ENCODE data around the gene ELOVL6. TPM values are rescaled to one million over a fixed set of nuclear protein-coding genes. Genes with fewer than 3 reads are reported as not detected.
A peak's percentile ranks its signal among the peaks of the same experiment; 100 is the strongest.

Gene ELOVL6
- total RNA-seq, 1 experiment from 2014 or later = 25.3 TPM

GRCh38 chr4:110208419-110208818 is 10.0 kb upstream of the ELOVL6 start:
- no peaks in the 10 kb centered on the region for H4K20me1 ChIP-seq (ENCODE audit: insufficient read depth)
- peaks cover 12% of the 10 kb centered on the region; the same call in 1 of the 2 replicates for H3K4me1 ChIP-seq (replicated peaks; ENCODE audit: insufficient read depth)
- H3K79me2 ChIP-seq (ENCODE audit: low read depth) = no peaks in the 10 kb centered on the region
- H2AFZ ChIP-seq = no peak overlapping the region
- H3K9me3 ChIP-seq (ENCODE audit: insufficient read depth, low read depth) = no peaks in the 10 kb centered on the region
- TF ChIP-seq EZH2 (IDR thresholded peaks at IDR 0.05; ENCODE audit: low read depth) = no peak
- no peak for TF ChIP-seq CTCF (conservative IDR thresholded peaks at IDR 0.05)
- DNase-seq = peak in 1 of 2 experiments; percentile 44
- no peak overlapping the region for H3K4me3 ChIP-seq
- peak overlapping the region; percentile 44 for H3K4me2 ChIP-seq
- no peak overlapping the region for H3K27ac ChIP-seq
- BruUV-seq (replicated peaks) = no TSS peak
- intact Hi-C loops (cut with micrococcal nuclease; ENCODE audit: unreplicated experiment) = no loop called here
- CTCF ChIA-PET = no interaction called here
- POLR2A ChIA-PET (ENCODE audit: unreplicated experiment) = no interaction called here
- no peaks in the 10 kb centered on the region for H3F3A ChIP-seq (ENCODE audit: insufficient read depth, low read depth)
- no peaks in the 10 kb centered on the region for H3K9me2 ChIP-seq (ENCODE audit: insufficient read depth)
- no peaks in the 10 kb centered on the region for H3K36me3 ChIP-seq (ENCODE audit: low read depth)
- H3K27me3 ChIP-seq (ENCODE audit: insufficient read depth, low read depth) = no peaks in the 10 kb centered on the region

- ChIA-PET CTCF (no interaction called here), POLR2A (ENCODE audit: unreplicated experiment) (no interaction called here)
- no peaks in the 10 kb centered on the region for H3K36me3 ChIP-seq (ENCODE audit: low read depth)
- intact Hi-C loops (cut with micrococcal nuclease; ENCODE audit: unreplicated experiment) = no loop called here
- no peaks in the 10 kb centered on the region for H3K79me2 ChIP-seq (ENCODE audit: low read depth)
- DNase-seq = no peak
- no peaks in the 10 kb centered on the region for H4K20me1 ChIP-seq (ENCODE audit: insufficient read depth)
- no peaks in the 10 kb centered on the region for H3K27me3 ChIP-seq (ENCODE audit: insufficient read depth, low read depth)
- H3F3A ChIP-seq (ENCODE audit: insufficient read depth, low read depth) = no peaks in the 10 kb centered on the region
- no peaks in the 10 kb centered on the region for H3K9me3 ChIP-seq (ENCODE audit: insufficient read depth, low read depth)
- TF ChIP-seq CTCF (conservative IDR thresholded peaks at IDR 0.05) (no peak), EZH2 (IDR thresholded peaks at IDR 0.05; ENCODE audit: low read depth) (no peak)
- no peaks in the 10 kb centered on the region for H3K9me2 ChIP-seq (ENCODE audit: insufficient read depth)
- no peak overlapping the region for H3K4me3 ChIP-seq
- H3K27ac ChIP-seq = no peak overlapping the region
- no TSS peak for BruUV-seq (replicated peaks)
- no peak overlapping the region for H3K4me2 ChIP-seq
- H2AFZ ChIP-seq = no peak overlapping the region
- peaks cover 12% of the 10 kb centered on the region; the same call in 1 of the 2 replicates for H3K4me1 ChIP-seq (replicated peaks; ENCODE audit: insufficient read depth)
Measured at GRCh38 chr4:110207233-110207632, 8.8 kb upstream of the ELOVL6 start.

GRCh38 chr4:110202024-110202423 is 3.6 kb upstream of the ELOVL6 start:
- Histone ChIP-seq H3K27ac (no peak overlapping the region), H3K36me3 (ENCODE audit: low read depth) (no peaks in the 10 kb centered on the region), H3K9me3 (ENCODE audit: insufficient read depth, low read depth) (no peaks in the 10 kb centered on the region), H4K20me1 (ENCODE audit: insufficient read depth) (no peaks in the 10 kb centered on the region), H2AFZ (no peak overlapping the region), H3K27me3 (ENCODE audit: insufficient read depth, low read depth) (no peaks in the 10 kb centered on the region), H3F3A (ENCODE audit: insufficient read depth, low read depth) (no peaks in the 10 kb centered on the region), H3K79me2 (ENCODE audit: low read depth) (peaks cover 9% of the 10 kb centered on the region; the same call in 1 of the 2 replicates), H3K4me3 (no peak overlapping the region), H3K4me2 (no peak overlapping the region), H3K9me2 (ENCODE audit: insufficient read depth) (no peaks in the 10 kb centered on the region), H3K4me1 (replicated peaks; ENCODE audit: insufficient read depth) (peaks cover 12% of the 10 kb centered on the region)
- BruUV-seq (replicated peaks) = no TSS peak
- ChIA-PET CTCF (no interaction called here), POLR2A (ENCODE audit: unreplicated experiment) (no interaction called here)
- no peak for TF ChIP-seq EZH2 (IDR thresholded peaks at IDR 0.05; ENCODE audit: low read depth)
- no peak for TF ChIP-seq CTCF (conservative IDR thresholded peaks at IDR 0.05)
- no peak for DNase-seq
- intact Hi-C loops (cut with micrococcal nuclease; ENCODE audit: unreplicated experiment) = no loop called here
